NCI-H1436 (cell line): ENCODE data around the gene DOCK11.
"Not testable (repeated sequence)": the region's sequence is repeated elsewhere in the genome, so short reads cannot be mapped to it uniquely, and the experiment has no call there.

ENCODE experiments used
- DNase-seq: peaks from one replicate; lab custom pipeline; 2025; lab: John Stamatoyannopoulos, UW

DOCK11 gene

GRCh38 chrX:118495061-118495921 is at the start of gene DOCK11:
TSS of gene DOCK11 (plus strand) at chrX:118495815. CDS start at chrX:118495972, 157 bp downstream.
- peak; percentile 69 for DNase-seq

GRCh38 chrX:118448273-118448783 is 47.3 kb upstream of the DOCK11 start:
- DNase-seq: no peak

- no peak for DNase-seq
Measured at GRCh38 chrX:118455013-118455412, 40.6 kb upstream of the DOCK11 start.

GRCh38 chrX:118459494-118459893 is 36.1 kb upstream of the DOCK11 start:
- peak; percentile 37 for DNase-seq

- no peak for DNase-seq
Measured at GRCh38 chrX:118464501-118464900, 31.1 kb upstream of the DOCK11 start.

- no peak for DNase-seq
Measured at GRCh38 chrX:118468122-118468521, 27.5 kb upstream of the DOCK11 start.

GRCh38 chrX:118470721-118471347 is 24.8 kb upstream of the DOCK11 start:
- not testable (repeated sequence) for DNase-seq

GRCh38 chrX:118474586-118474985 is 21.0 kb upstream of the DOCK11 start:
- DNase-seq: no peak

- DNase-seq: no peak
Measured at GRCh38 chrX:118475903-118476302, 19.7 kb upstream of the DOCK11 start.

- no peak for DNase-seq
Measured at GRCh38 chrX:118480172-118480571, 15.4 kb upstream of the DOCK11 start.

GRCh38 chrX:118482384-118482783 is 13.2 kb upstream of the DOCK11 start:
- not testable (repeated sequence) for DNase-seq

- no peak for DNase-seq
Measured at GRCh38 chrX:118484216-118484903, 11.3 kb upstream of the DOCK11 start.

GRCh38 chrX:118486693-118487092 is 8.9 kb upstream of the DOCK11 start:
- DNase-seq: not testable (repeated sequence)

- no peak for DNase-seq
Measured at GRCh38 chrX:118493016-118493415, 2.6 kb upstream of the DOCK11 start.

GRCh38 chrX:118493653-118494297 is 1.8 kb upstream of the DOCK11 start:
- DNase-seq: no peak

GRCh38 chrX:118495958-118496762 is 545 bp downstream of the DOCK11 start:
- DNase-seq: peak; percentile 36

GRCh38 chrX:118496763-118497079 is 1.1 kb downstream of the DOCK11 start:
- no peak for DNase-seq

GRCh38 chrX:118497180-118497818 is 1.7 kb downstream of the DOCK11 start:
- DNase-seq: no peak

- no peak for DNase-seq
Measured at GRCh38 chrX:118498351-118498750, 2.7 kb downstream of the DOCK11 start.

- DNase-seq: no peak
Measured at GRCh38 chrX:118498755-118499154, 3.1 kb downstream of the DOCK11 start.

GRCh38 chrX:118499295-118499694 is 3.7 kb downstream of the DOCK11 start:
- no peak for DNase-seq
